Measurements from ENCODE around the gene IRAK1.

Gene IRAK1

DNA sequence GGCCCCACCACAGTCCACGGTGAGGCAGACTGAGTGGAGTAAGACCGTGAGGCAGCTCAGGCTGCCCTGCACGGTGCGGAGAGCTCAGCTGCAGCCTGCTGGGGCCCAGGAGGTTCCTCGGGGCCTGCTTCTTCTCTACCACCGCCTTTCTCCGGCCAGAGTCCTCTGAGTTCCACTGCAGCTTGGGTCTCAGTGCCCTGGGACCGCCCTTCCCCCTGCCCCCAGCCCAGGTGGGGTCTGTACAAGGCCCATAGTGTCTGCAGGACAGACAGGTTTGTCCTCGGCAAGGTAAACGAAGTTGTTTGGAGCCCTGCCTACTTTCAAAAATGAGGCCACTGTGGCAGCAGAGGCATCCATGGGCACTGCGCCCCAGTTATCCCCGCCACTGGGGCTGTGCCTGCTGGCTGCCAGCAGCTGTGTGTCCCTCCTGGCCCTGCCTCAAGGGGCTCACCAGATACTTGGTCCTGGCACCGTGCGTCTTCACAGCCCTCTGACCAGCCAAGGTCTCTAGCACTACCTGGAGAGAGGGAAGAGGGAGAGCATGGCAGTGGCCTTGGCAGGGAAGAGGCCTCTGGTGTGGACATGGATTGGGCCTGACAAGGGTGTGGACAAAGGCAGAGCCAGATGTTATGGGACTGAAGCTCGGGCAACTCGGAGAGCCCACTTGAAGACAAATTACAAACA lies 4.0 kb downstream of the IRAK1 start:
- H3K4me3 ChIP-seq (ENCODE audit: low read length), result no peak overlapping the region
- TF ChIP-seq CTCF (conservative IDR thresholded peaks at IDR 0.05; ENCODE audit: low read length), result no peak
- DNase-seq (ENCODE audit: low read depth), result no peak

DNA sequence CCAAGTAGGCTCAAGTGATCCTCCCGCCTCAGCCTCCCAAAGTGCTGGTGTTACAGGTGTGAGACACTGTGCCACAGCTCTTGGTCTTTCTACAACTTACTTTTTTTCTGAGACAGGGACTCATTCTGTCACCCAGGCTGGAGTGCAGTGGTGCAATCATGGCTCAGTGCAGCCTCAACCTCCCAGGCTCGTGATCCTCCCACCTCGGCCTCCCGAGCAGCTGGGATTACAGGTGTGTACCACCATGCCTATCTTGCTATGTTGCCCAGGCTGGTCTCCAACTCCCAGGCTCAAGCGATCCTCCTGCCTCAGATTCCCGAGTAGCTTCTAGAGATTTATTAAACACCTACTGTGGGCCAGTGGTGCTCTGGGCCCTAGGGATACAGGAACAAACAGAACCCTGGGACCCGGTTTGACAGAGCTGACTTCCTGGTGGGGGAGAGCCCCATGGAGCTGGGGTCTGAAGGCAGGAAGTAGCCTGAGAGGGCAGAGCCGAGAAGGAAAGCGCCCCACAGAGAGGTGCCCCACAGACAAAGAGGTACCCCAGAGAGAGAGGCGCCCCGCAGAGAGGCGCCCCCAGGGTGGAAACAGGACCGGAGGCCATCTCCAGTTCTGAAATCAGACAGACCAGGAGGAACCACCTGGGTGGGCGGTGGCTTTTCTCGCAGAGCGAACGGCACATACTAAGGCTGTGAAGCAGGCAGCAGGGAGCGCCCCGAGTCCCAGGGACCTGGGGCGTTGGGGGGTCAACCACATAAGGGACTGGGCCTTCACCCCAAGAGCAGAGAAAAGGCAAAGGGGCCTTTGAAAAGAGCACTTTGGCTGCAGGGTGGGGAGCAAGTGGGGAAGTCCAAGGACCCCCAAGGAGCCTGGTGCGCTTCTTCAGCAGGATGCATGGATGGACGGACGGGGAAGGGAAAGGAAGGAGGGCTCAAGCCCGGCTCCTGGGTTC lies 5.0 kb downstream of the IRAK1 start:
- H3K4me3 ChIP-seq (ENCODE audit: low read length), result no peak overlapping the region
- DNase-seq (ENCODE audit: low read depth), result no peak
- no peak for TF ChIP-seq CTCF (conservative IDR thresholded peaks at IDR 0.05; ENCODE audit: low read length)

DNA sequence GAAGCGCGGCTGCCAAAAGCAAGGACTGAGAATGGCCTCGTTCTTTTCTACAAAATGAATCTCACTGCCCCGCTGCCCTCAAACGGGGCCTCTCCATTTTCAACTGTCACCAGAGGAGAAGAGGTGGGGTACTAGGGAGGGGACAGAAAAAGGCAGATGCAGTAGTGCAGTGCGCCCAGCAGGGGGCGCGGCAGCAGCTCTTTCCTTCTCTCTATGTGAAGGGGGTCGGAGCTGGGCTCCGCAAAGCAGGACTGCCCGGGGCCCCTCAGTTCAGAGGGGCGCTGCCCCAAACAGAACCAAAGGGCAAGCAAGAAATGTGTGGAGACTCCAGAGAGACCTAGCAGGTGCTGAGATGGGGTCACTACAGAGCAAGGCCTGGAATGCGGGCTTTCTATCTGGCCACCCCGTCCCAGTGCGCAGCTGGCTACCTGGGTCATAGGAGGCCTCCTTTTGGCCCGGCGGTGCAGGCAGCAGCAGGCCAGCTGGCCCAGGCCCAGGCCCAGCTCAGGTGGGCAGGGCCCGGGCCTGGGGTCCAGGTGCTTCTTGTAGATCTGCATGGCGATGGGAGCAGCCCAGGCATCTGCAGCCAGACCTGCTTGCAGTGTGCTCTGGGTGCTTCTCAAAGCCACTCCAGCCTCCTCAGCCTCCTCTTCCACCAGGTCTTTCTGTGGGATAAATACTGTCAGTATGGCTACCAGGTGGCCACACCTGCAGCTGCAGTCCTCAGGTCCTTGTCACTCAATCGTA lies 5.9 kb downstream of the IRAK1 start:
- peak; percentile 71 for TF ChIP-seq CTCF (conservative IDR thresholded peaks at IDR 0.05; ENCODE audit: low read length)
- H3K4me3 ChIP-seq (ENCODE audit: low read length), result no peak overlapping the region
- DNase-seq (ENCODE audit: low read depth), result no peak

GRCh38 chrX:154013001-154013421 lies 6.7 kb downstream of the IRAK1 start:
- DNase-seq (ENCODE audit: low read depth), result no peak

DNA sequence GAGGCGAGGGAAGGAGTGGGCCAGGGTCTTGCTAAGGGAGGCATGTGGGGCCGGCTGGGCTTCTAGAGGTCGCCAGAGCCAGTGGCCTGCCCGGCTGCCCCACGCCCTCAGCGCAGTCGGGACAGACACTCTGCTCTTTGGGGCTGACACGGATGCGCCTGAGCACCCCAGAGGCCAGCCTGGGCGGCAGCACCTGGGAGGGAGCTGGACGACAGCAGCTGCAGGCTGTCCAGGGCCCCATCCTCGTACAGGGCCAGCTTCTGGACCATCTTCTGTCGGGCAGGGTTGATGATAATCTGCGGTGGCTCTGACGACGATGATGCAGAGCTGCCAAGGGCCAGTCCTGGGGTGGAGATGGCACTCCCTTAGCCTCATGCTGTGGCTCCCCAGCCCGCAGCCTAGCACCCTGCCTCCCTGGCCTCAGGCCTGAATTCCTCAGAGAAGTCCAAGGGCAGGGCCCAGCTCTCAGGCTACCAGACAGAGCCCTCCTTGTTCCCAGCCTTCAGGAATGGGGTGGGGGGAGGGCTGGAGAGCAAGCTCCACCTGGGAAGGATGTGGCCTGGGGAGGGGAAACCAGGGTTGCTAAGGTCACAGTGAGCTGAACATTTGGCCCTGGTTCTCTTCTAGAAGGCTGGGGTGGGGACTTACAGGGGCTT lies 7.2 kb downstream of the IRAK1 start:
- no peak for TF ChIP-seq CTCF (conservative IDR thresholded peaks at IDR 0.05; ENCODE audit: low read length)
- H3K4me3 ChIP-seq (ENCODE audit: low read length), result no peak overlapping the region
- peak; percentile 26 for DNase-seq (ENCODE audit: low read depth)

More at GRCh38 chrX:154013001-154013421, 6.7 kb downstream of the IRAK1 start:
- H3K4me3 ChIP-seq (ENCODE audit: low read length), result no peak overlapping the region
- no peak for TF ChIP-seq CTCF (conservative IDR thresholded peaks at IDR 0.05; ENCODE audit: low read length)

- TF ChIP-seq CTCF (conservative IDR thresholded peaks at IDR 0.05; ENCODE audit: low read length), result no peak
- no peak for DNase-seq (ENCODE audit: low read depth)
- H3K4me3 ChIP-seq (ENCODE audit: low read length), result no peak overlapping the region
Measured at GRCh38 chrX:154011376-154012335, 8.0 kb downstream of the IRAK1 start.
